Renal pelvis (tissue), 4 donors: ENCODE results near the gene PHIP. TPM values are rescaled to one million over a fixed set of nuclear protein-coding genes. Genes with fewer than 3 reads are reported as not detected.

Source experiments
- DNase-seq: peaks from one replicate; pipeline ENCODE4 v3.0.0-alpha.2; 2013
- polyA plus RNA-seq, 3 donors: library from polyadenylated mRNA; unstranded; fragments of 120-200 nt; gene quantifications; one replicate each; pipeline ENCODE4 v1.2.1, GENCODE V29; 2013; ENCODE audit not compliant: insufficient read length in 3 of 3

The PHIP gene
- polyA plus RNA-seq, 3 donors: 47.3 to 58.3 (median 54.1) TPM

DNA sequence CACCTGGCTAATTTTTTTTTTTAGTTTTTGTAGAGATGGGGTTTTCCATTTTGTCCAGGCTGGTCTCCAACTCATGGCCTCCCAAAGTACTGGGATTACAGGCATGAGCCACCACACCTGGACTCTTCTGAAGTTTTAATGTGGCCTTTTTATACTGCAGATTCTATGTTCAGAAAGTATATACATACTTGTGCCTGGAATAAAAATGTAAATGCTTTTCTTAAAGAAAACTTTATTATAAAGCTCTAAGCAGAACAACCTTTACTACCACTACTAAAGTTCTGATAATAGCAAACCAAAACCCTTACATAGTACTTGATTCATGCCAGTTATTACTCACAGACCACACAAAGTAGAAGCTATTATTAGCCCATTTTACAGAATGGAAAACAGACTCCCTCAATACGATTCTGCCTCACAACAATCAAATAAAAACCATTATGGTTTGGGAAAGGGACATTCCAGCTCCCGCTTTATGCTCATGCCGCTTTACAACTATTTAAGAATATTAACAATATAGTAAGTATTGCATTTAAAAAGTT is 5.3 kb downstream of the PHIP start:
- no peak for DNase-seq

DNA sequence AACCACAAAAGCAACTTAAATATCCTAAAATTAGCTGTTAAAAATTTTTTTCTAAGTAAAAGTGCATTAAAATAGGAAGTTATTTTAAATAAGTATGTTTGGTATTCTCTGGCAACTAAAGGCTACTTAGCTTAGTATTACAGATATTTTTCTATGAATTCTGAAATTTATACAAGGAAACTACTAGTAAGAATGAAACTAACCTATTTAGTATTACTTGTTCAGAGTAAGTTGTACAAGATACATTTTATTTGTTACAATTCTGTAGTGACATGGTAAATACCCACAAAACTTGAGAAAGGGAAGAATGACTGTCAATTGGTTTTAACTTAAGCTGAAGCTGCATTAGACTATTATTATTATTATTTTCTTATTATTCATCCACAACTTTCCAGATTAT is 6.5 kb downstream of the PHIP start:
- DNase-seq: no peak

DNA sequence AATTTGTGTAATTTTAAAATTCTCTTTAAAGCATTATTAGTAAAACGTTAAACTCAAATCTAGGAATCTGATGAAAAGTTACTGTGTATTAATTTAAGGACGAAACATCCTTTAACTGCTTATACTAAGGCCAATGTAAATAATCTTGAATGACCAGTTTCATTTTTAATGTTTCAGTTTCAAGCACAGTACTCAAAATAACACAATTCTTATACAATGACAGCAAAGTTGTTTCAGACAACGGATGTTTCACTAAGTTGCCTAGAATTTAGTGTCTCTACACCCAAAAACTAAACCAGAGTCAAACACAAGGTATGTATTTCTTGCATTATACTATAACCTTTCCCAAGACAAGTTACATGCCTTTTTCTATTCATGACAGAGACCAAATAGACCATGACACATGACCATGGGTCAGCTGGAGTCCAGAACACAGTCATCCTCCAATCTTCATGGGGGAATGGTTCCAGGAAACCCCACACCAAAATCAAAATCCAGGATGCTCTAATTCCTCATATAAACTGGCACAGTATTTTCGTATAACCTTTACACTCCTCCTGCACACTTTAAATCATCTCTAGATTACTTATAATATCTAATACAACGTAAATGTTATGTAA is 7.7 kb downstream of the PHIP start:
- no peak for DNase-seq

DNA sequence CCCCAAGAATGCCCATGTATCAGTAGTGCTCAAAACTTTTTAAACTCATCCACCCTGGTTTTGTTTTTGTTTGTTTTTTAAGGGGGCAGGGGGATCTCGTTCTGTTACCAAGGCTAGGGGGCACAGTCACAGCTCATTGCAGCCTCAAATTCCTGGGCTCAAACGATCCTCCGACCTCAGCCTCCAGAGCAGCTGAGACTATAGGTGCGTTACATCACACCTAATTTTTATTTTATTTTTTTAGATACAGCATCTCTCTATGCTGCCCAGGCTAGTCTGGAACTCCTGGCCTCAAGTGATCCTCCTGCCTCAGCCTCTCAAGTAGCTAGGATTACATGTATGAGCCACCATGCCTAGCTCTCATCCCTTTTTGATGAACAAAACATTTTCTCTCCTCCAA is 11.2 kb downstream of the PHIP start:
- DNase-seq: no peak

DNA sequence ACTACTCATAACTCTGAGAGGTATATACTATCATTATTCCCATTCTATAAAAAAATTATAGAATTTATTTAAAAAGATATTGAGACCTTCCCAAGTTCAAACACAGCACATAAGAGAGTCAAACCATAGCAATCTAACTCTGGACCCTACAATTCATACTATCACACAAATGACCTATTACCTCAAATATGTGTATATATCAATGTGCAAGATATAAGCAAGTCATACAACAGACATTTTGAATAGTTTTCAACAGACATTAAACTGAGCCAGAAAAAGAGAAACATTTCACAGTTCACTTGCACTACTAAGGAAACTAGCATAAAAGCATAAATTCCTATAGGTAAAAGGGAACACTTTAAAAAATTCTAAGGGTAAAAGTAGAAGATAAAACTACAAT is 11.7 kb downstream of the PHIP start:
- DNase-seq: no peak

DNA sequence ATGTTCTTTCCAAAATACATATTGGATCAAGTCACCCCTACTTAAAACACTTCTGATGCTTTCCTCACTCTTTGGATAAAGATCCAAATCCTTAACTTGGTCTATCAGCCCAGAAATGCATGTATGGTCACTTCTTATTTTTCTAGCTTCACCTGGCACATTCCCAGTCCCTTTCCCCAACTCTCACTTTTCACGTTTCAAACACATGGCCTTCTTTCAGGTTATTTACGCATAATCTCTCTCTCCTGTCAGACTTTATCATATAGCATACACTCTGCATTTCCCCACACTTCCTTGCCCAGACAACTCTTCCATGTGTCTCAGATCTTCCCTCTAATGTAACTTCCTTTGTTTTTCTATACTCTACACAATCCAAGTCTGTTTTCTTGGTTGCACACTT is 12.8 kb downstream of the PHIP start:
- no peak for DNase-seq

DNA sequence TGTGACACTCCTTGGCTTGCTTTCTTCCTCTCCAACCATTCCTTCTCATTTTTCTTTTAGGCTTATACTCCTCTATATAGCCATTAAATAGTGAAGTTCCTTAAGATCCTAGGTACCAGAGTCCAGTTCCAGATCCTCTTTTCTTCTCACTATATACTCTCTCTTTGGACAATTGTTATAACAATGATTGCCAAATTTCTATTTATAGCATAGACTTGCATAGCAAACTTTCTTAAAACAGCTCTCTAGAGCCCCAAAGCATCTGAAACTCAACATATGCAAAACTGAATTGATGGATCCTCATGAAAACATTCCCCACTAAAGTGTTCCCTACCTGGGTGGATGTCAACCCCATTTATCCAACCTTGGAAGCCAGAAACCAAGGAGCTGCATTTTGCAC is 13.4 kb downstream of the PHIP start:
- DNase-seq: no peak

DNA sequence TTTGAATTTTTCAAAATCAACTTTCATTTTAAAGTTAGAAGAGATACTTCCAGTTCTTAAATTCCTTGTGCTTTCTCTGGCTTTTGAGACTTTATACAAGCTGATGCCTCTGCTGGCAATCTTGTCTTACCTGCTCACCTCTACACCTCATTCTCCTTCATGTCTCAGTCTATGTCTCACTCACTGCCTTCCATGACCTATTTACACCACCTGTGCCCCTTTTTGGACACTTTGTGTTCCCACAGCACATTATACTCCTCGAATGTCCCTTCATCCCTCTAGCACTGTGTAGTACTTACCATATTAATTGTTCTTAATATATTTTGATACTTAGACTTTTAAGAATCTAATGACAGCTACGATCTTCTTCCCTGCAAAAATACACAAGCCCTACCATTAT is 15.3 kb downstream of the PHIP start:
- no peak for DNase-seq

DNA sequence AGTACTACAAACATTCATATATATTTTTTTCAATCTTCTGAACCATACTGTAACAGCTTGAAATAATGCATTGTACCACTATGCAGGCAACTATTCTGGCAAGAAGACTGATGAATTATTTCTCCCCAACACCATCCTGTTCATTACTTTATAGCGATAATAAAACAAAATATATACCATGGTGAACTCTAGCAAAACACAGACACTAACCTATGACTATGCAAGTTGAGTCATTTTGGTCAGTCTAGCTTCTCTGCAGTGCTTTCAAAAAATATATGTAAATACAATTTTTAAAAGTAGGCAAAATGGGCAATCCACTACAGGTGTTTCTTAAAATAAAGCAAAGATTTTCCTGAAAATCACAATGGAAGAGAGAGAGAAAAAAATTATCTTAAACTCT is 20.3 kb downstream of the PHIP start:
- DNase-seq: no peak

DNA sequence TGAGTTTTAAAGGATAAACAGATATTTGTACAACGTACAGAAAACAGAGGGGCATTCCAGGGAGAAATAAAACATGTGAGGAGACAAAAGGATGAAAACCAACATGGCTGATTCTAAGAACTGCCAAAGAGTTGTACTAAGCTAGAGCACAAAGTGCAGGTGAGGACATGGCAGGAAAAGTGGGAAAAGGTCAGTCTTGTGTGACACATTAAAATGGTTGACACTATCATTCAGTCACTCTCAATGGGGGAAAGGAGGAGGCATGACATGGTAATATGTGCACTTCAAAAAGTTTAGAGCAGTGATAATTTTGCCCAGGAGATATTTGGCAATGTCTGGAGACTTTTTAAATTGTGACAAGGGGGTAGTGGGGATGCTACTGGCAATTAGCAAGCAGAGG is 21.8 kb downstream of the PHIP start:
- DNase-seq: no peak

DNA sequence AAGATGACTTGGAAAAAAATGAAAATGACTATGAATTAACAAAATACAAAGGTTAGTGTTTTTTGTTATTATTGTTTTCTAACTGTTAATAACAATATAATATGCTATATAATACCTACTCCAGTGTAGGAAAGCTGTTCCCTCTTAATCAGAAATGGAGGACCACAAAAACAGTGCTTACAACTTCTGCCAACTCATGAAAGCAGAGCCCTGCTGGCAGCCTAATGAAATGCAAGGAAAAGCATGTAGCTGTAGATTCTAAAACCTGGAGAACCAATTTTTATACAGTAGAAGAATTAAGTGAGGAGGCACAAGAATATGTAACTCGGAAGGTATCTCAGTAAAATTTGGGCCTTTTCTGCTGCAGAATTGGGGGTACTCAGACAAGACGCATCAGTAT is 29.4 kb downstream of the PHIP start:
- no peak for DNase-seq

DNA sequence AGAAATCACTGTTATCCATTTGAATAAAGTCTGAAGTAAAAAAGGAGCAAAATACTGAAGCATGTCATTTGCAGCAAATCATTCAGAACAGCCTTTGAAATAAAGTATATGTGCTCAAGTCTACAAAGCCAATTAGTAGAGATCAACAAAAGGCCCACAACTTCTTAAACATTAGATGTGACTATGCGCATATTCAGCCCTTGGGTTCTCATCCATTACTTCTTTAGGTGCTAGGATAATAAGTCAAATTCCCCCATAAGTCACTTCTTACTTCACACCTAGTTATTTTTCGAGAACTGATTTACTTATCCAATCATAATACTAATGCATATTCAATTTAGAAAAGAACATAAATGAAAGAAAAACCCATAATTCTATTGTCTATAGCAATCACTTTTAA is 31.0 kb downstream of the PHIP start:
- no peak for DNase-seq

DNA sequence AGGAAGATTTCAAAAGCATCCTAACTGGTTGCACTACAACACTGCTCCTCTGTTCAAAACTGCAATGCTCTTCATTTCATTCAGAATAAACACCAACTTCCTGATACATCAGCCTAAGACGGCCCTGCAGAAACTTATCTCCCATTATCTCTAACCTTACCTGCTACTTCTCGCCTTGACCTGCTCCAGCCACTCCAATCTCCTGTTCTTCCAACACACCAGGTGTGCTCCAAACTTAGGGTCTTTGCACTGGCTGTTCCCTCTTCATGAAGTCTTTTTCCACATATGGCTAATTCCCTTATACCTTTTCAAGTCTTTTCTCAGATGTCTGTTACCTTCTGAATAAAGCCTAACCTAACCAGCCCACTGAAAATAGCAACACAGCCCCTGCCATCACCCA is 32.1 kb downstream of the PHIP start:
- DNase-seq: no peak

DNA sequence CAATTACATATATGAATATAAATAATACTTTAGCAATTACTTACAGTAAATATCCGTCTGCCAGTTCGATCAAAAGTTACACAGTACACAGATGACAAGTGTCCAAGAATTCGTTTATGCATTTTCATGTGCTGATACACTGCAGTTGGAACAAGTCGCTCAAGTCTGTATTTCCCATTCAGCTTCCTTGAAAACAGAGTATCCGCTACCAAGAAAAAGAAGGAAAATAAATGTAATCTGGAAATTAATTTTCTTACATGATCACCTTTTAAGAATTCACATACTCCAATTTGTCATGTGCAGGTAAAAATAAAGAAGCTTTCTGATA is 35.3 kb downstream of the PHIP start:
- no peak for DNase-seq

DNA sequence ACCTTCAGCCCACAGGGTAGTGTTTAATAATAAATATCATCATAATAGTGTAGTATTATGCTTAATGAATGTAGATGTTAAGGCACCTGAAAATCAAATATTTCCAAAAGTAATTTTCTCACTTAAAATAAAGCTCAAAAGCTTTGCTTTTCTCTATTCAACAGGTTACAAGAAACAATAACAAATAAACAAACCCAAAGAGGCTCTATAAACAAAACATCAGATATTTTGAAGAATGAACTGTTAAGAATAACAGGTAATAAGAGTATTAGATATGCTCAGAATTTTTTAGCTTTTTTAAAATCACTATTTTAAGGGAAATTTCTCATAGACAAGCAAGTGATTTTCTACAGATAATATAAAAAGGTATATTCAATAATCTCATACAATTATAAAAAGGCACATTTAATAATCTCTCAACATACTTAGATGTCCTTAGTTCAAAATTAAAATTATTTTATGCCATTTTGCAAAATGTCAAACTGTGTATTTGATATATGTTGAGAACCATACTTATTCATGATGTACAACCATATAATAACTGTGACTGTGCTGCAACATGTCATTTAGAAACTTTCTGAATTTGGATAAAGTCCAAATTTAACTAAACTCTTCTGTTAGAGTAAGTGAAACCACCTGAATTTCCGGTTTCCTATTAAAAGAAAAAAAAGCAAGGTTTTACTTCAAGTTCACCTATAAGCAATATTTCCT is 35.8 kb downstream of the PHIP start:
- DNase-seq: no peak

DNA sequence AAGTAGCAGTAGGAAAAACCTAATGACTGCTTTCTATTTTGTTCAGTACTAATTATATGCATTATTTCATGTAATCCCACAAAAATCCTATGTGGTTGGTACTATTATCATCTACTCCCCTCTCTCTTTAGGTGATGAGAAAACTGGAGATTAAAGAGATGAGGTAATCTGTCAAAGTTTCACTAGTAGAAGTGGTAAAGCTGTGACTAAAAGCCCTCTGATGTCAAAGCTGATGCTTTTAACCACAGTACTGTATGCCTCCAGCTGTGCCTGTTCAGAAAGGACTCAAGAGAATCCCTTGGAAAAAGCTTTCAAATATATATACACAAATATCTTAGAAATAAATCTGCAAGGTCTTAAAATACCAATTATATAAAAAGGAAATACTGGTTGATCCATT is 38.0 kb downstream of the PHIP start:
- DNase-seq: no peak

DNA sequence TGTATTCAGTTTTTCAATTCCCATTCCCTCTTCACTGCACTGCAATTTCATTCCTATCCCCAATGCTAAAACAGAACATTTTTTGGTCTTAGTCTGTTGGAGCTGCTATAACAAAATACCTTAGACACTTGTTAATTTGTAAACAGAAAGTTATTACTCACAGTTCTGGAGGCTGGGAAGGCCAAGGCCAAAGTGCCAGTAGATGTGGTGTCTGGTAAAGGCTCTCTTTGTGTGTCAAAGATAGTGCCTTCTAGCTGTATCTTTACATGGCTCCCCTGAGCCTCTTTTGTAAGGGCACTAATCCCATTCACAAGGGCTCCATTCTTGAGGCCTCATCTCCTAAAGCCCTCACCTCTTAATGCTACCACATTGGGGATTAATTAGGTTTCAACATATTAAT is 40.0 kb downstream of the PHIP start:
- DNase-seq: no peak

DNA sequence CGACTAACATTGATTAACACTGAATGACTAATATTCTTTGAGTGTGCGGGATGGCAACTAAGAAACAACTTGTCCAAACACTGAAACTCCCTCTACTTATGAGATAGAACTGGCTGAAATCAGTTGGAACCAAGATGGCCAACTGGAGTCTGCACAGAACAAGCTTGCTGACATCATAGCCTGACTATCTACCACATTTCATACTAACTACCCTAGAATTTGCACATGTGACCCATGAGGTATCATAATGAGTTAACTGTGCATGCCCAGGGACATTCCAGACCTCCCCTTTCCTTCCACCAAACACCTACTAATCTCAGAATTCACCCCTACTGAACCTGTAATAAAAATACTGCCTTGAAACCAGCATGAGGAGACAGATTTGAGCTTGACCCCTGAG is 43.2 kb downstream of the PHIP start:
- no peak for DNase-seq

DNA sequence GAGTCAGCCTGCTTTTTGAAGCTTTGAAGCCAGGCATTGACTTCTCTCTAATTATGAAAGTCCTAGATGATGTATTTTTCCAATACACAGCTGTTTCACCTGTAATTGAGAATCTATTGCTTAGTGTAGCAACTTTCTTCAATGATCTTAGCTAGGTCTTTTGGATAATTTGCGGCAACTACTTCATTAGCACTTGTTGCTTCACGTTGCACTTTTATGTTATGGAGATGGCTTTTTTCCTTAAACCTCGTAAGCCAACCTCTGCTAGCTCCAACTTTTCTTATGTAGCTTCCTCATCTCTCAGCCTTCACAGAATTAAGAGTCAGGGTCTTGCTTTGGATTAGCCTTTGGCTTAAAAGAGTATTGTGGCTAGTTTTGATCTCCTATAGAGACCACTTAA is 44.8 kb downstream of the PHIP start:
- DNase-seq: no peak

DNA sequence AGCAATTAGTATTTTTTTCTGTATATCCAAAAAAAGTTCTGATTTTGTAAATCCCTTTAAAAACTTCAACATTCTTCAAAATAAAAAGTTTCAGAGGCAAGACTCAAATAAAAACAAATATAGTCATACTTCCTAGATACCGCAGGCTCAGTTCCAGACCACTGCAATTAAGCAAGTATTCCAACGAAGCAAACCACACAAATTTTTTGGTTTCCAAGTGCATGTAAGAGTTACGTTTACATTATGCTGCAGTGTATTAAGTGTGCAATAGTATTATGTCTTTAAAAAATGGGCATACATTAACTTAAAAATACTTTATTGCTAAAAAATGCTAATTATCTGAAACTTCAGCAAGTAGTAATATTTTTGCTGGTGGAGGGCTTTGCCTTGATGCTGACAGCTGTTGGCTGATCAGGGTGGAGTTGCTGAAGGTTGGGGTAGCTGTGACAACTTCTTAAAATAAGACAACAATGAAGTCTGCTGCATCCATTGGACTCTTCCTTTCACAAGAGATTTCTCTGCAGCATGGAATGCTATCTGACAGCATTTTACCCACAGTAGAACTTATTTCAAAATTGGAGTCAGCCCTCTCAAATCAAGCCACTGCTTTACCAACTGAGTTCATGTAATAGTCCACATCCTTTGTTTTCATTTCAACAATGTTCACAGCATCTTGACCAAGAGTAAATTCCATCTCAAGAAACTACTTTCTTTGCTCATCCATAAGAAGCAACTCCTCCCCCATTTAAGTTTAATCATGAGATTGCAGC is 46.0 kb downstream of the PHIP start:
- no peak for DNase-seq

DNA sequence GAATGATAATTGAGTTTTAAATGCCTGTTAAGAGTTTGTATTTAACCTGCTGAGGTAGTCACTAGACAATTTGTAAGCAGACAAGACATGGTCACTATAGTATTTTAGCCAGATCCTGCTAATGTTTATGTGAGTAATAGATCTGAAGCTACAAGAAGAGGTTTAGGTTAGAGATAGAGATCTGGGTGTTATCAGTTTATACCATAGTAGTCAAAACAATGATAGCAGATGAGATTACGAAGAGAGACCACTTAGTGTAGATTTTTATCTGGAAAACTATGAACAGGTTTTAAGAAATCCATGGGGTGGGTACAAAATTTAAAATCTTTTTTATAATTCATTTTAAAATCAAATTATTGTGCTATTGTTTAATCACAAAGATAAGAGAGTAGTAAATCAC is 47.5 kb downstream of the PHIP start:
- no peak for DNase-seq

DNA sequence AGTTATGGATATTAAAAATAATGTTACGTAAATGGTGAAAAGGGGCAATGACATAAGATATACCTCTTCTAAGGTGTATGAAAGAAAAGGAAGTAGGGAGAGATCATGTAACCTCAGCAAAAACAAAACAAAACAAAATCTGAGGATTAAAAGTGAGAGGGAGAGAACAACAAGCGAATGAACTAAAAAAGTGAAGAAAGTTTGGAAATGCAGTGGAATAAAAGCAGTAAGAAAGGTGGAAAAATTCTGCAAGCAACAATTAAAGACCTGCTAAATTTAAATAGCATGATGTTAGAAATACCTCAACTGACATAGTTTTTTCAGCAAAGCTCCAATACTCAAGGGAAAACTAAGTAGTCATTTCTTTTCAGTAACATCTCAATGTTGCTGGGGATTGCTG is 48.0 kb downstream of the PHIP start:
- DNase-seq: no peak

DNA sequence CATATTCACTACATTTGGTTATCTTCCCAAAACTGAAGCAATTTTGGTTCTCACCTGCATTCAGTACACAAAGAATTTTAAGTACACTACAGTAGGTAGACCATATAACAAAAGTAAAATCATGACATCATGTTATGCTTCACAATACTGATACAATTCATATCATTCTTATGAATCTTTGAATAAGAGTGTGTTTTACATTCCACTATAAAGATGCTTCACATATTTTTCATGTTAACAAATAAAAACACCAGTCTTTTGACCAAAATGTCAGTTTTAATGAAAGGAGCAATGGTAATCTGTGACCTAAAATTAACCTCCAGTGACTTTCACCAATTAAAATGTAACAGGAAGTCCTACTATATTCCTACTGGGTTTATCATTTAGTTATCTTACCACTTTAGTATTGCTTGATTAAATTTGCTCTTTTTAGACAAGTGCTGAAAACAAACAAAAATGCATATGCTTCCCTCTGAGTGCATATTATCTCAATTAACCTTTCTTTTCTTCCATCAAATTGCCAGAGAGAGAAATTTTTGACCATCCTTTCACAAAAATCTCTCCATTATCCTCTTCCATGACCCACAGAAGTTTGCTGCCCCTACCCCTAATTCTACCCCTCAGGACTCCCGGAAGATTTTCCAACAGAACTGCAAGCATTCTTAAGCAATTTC is 49.3 kb downstream of the PHIP start:
- DNase-seq: no peak
